ENCODE results near the gene FOS. TPM values are rescaled to one million over a fixed set of nuclear protein-coding genes. Genes with fewer than 3 reads are reported as not detected.

The FOS gene
- total and polyA plus RNA-seq, 2 of the 13 experiments (the other 11 are each of a cell fraction or from before 2014, with no cell fraction given): 15.9 to 24.2 TPM

DNA sequence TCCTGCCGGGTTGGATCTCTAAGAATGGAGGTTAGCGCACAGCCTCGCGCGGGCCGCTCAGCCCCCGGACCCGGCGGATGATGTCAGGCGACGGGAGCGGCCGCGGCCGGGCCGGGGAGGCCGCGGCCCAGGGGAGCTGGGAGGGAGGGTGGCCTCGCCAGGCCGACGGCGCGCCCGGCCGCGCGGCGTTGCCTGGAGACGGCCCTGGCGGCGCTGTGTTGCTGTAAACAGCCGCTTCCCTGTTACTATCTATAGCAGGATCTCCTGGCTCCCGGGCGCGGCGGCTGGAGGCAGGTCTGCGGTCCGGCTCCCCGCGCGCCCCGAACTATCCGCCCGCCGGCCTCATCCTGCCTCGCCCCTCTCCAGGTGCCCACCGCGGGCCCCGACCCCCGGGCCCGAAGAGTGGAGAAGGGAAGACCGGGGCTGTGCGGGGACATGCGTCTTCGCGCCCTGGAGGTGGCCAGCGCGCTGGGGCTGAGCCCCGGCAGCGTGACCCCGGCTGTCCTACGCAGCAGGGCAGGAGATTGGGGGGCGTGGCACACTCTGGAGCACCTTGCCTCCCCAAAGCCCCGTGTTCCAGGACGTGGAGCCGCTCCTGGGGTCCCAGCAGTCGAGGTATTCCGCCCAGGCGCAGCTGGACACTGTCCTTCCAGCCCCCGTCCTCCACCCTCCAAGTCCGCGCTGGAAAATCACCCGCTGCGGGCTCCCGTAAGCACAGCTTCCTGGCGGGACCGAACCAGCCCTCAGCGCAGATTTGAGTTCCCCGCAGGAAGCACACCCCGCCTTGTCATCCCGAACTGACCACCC lies 1.4 kb upstream of the FOS start (continued):
- TF ChIP-seq, protein P1, sequence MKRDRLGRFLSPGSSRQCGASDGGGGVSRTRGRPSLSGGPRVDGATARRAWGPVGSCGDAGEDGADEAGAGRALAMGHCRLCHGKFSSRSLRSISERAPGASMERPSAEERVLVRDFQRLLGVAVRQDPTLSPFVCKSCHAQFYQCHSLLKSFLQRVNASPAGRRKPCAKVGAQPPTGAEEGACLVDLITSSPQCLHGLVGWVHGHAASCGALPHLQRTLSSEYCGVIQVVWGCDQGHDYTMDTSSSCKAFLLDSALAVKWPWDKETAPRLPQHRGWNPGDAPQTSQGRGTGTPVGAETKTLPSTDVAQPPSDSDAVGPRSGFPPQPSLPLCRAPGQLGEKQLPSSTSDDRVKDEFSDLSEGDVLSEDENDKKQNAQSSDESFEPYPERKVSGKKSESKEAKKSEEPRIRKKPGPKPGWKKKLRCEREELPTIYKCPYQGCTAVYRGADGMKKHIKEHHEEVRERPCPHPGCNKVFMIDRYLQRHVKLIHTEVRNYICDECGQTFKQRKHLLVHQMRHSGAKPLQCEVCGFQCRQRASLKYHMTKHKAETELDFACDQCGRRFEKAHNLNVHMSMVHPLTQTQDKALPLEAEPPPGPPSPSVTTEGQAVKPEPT (CRISPR knock-in tag; IDR thresholded peaks at IDR 0.05; ENCODE audit: low read depth): 0 out of 2 replicates have a peak, but pooled peaks have one; percentile 47
- TF ChIP-seq HOXA7 (CRISPR knock-in tag; IDR thresholded peaks at IDR 0.05): no peak
- no peak for TF ChIP-seq TCF12 (IDR thresholded peaks at IDR 0.05)
- TF ChIP-seq TCF12 (CRISPR knock-in tag; IDR thresholded peaks at IDR 0.05): 0 out of 2 replicates have a peak, but pooled peaks have one; percentile 37
- no peak for TF ChIP-seq IKZF5 (CRISPR knock-in tag; IDR thresholded peaks at IDR 0.05)
- peak; percentile 41; the same call in 1 of the 2 replicates for TF ChIP-seq ZNF580 (CRISPR knock-in tag; IDR thresholded peaks at IDR 0.05; ENCODE audit: borderline replicate concordance, low read depth)
- no peak for TF ChIP-seq NFE2 (CRISPR knock-in tag; IDR thresholded peaks at IDR 0.05)
- TF ChIP-seq ISX (CRISPR knock-in tag; conservative IDR thresholded peaks at IDR 0.05): no peak
- no peak for TF ChIP-seq ZNF354B (CRISPR knock-in tag; IDR thresholded peaks at IDR 0.05)
- no peak for TF ChIP-seq TAF15 (IDR thresholded peaks at IDR 0.05; ENCODE audit: low read depth, low read length, poor library complexity, severe bottlenecking)
- no peak for TF ChIP-seq TFE3 (CRISPR knock-in tag; IDR thresholded peaks at IDR 0.05)
- 0 out of 2 replicates have a peak, but pooled peaks have one; percentile 38 for TF ChIP-seq ARNTL (CRISPR knock-in tag; IDR thresholded peaks at IDR 0.05)
- TF ChIP-seq ZNF652 (CRISPR knock-in tag; IDR thresholded peaks at IDR 0.05; ENCODE audit: borderline replicate concordance, low read depth): no peak
- TF ChIP-seq ZNF562 (CRISPR knock-in tag; IDR thresholded peaks at IDR 0.05; ENCODE audit: borderline replicate concordance): no peak
- TF ChIP-seq ZNF883 (CRISPR knock-in tag; IDR thresholded peaks at IDR 0.05; ENCODE audit: not compliant biosample characterization): peak; percentile 82
- no peak for TF ChIP-seq HES4 (CRISPR knock-in tag; IDR thresholded peaks at IDR 0.05; ENCODE audit: borderline replicate concordance)
- no peak for TF ChIP-seq ZNF124 (CRISPR knock-in tag; IDR thresholded peaks at IDR 0.05)
- TF ChIP-seq ZKSCAN5 (CRISPR knock-in tag; IDR thresholded peaks at IDR 0.05): no peak
- TF ChIP-seq ZNF263 (CRISPR knock-in tag; IDR thresholded peaks at IDR 0.05): no peak
- TF ChIP-seq HDAC1 (CRISPR knock-in tag; IDR thresholded peaks at IDR 0.05): peak; percentile 73
- TF ChIP-seq TFAP4 (IDR thresholded peaks at IDR 0.05; ENCODE audit: borderline replicate concordance, low read depth): no peak
- peak; percentile 47; the same call in 1 of the 2 replicates for TF ChIP-seq ZBTB2 (CRISPR knock-in tag; IDR thresholded peaks at IDR 0.05; ENCODE audit: low read depth)
- TF ChIP-seq NCOA1 (CRISPR knock-in tag; IDR thresholded peaks at IDR 0.05): no peak
